Stomach (tissue), 4 donors: ENCODE data around the gene SUCO.

Experiments
- POLR2A ChIP-seq, 4 donors: fragments of 450-650 bp; IDR thresholded peaks; one replicate each; pipeline ENCODE4 v1.6.1; 2016; ENCODE audit warnings: antibody characterized with exemption in 4 of 4, control low read depth in 2 of 4, mild to moderate bottlenecking in 1 of 4, moderate library complexity in 1 of 4
- TF ChIP-seq, protein P1 (sequence below), 7 experiments: fragments of 450-650 bp in 4 of 7; fragments of 200-600 bp in 3 of 7; sonication (generic) in 3 of 7; IDR thresholded peaks; one replicate each; pipeline ENCODE4 v1.5.1; 2016 to 2019; ENCODE audit warnings: antibody characterized with exemption in 7 of 7, control low read depth in 2 of 7, mild to moderate bottlenecking in 1 of 7

DNA sequence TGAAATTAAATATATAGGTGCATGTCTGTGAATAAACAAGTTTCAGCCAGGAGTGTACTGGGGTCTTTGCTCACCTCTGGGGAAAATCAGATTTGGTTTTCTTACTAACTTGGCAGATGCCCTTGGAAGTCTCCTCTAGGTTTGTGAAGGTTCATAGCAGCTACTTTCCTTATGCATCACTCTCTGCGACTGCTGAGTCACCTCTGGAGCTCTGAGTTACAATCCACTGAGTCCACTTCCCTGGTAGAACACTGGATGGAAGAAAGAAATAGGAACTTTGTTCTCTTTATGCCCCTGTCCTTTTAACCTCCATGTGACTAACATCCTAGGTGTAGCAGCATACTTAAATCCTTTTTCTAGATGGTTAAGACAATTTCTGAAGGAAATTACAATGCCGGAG lies 121.6 kb downstream of the SUCO start:
- TF ChIP-seq POLR2A (IDR thresholded peaks at IDR 0.05), result no peak
- TF ChIP-seq, protein P1, sequence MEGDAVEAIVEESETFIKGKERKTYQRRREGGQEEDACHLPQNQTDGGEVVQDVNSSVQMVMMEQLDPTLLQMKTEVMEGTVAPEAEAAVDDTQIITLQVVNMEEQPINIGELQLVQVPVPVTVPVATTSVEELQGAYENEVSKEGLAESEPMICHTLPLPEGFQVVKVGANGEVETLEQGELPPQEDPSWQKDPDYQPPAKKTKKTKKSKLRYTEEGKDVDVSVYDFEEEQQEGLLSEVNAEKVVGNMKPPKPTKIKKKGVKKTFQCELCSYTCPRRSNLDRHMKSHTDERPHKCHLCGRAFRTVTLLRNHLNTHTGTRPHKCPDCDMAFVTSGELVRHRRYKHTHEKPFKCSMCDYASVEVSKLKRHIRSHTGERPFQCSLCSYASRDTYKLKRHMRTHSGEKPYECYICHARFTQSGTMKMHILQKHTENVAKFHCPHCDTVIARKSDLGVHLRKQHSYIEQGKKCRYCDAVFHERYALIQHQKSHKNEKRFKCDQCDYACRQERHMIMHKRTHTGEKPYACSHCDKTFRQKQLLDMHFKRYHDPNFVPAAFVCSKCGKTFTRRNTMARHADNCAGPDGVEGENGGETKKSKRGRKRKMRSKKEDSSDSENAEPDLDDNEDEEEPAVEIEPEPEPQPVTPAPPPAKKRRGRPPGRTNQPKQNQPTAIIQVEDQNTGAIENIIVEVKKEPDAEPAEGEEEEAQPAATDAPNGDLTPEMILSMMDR (IDR thresholded peaks at IDR 0.05), result no peak
